ENCODE measurements around the gene MAP4.

DNA sequence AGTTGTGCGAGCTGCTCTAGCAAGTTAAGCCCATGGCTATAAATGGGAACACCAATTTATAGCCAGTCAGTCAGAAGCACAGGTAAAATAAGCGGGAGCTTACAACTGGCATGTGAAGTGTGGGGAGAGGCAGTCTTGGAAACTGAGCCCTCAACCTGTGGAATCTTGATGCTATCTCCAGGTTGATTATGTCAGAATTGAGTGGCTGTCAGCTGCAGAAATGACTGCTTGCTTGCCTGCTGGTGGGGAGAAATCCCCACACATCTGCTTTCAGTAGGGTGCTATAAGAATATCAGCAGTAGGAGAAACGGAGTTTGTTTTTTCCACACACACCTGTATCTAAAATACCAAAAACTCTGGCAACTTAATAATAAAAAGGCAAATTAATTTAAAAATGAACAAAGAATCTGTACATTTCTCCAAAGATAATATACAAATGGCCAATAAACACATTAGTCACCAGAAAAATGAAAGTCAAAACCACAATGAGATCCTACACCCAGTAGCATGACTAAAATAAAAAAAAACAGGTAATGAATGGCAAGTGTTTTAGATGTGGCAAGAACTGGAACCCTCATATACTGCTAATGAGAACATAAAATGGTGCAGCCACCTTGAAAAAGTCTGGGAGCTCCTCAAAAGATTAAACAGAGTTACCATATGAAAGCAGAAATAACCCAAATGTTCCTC lies 26.0 kb upstream of the MAP4 start:
- TF ChIP-seq, protein P1, sequence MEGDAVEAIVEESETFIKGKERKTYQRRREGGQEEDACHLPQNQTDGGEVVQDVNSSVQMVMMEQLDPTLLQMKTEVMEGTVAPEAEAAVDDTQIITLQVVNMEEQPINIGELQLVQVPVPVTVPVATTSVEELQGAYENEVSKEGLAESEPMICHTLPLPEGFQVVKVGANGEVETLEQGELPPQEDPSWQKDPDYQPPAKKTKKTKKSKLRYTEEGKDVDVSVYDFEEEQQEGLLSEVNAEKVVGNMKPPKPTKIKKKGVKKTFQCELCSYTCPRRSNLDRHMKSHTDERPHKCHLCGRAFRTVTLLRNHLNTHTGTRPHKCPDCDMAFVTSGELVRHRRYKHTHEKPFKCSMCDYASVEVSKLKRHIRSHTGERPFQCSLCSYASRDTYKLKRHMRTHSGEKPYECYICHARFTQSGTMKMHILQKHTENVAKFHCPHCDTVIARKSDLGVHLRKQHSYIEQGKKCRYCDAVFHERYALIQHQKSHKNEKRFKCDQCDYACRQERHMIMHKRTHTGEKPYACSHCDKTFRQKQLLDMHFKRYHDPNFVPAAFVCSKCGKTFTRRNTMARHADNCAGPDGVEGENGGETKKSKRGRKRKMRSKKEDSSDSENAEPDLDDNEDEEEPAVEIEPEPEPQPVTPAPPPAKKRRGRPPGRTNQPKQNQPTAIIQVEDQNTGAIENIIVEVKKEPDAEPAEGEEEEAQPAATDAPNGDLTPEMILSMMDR (IDR thresholded peaks at IDR 0.05): no peak
- TF ChIP-seq, protein P2, sequence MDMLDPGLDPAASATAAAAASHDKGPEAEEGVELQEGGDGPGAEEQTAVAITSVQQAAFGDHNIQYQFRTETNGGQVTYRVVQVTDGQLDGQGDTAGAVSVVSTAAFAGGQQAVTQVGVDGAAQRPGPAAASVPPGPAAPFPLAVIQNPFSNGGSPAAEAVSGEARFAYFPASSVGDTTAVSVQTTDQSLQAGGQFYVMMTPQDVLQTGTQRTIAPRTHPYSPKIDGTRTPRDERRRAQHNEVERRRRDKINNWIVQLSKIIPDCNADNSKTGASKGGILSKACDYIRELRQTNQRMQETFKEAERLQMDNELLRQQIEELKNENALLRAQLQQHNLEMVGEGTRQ (IDR thresholded peaks at IDR 0.05): no peak
- TF ChIP-seq POLR2A (IDR thresholded peaks at IDR 0.05; ENCODE audit: low read length): no peak
- no peak for TF ChIP-seq CEBPB (IDR thresholded peaks at IDR 0.05)
- TF ChIP-seq SREBF2 (IDR thresholded peaks at IDR 0.05): no peak
- TF ChIP-seq HDAC2 (IDR thresholded peaks at IDR 0.05): no peak
- no peak for TF ChIP-seq NR3C1 (IDR thresholded peaks at IDR 0.05)
- TF ChIP-seq MAFK (IDR thresholded peaks at IDR 0.05; ENCODE audit: partially characterized antibody): no peak
- TF ChIP-seq ZSCAN20 (CRISPR knock-in tag; IDR thresholded peaks at IDR 0.05): no peak
- no peak for TF ChIP-seq KDM5A (IDR thresholded peaks at IDR 0.05)
- TF ChIP-seq, protein P3, sequence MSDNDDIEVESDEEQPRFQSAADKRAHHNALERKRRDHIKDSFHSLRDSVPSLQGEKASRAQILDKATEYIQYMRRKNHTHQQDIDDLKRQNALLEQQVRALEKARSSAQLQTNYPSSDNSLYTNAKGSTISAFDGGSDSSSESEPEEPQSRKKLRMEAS (IDR thresholded peaks at IDR 0.05): no peak
- TF ChIP-seq KDM1A (IDR thresholded peaks at IDR 0.05; ENCODE audit: low read depth): no peak
- no peak for TF ChIP-seq NPAS2 (CRISPR knock-in tag; IDR thresholded peaks at IDR 0.05; ENCODE audit: borderline replicate concordance)

Data from A549 (cell line).